CD4-positive, alpha-beta T cell treated with Interleukin-6 for 4 hours (primary cell): ENCODE results near the gene ALDH1A2.

ENCODE experiments used
- DNase-seq: peaks from one replicate; pipeline ENCODE4 v3.0.0-alpha.2; 2020; ENCODE audit warnings: mixed read lengths

Gene ALDH1A2

GRCh38 chr15:57994221-57995049 is 71.1 kb downstream of the ALDH1A2 start:
- no peak for DNase-seq

- no peak for DNase-seq
Observed at GRCh38 chr15:57993409-57994145, 71.9 kb downstream of the ALDH1A2 start.

- no peak for DNase-seq
Observed at GRCh38 chr15:57992761-57993355, 72.7 kb downstream of the ALDH1A2 start.

- no peak for DNase-seq
Observed at GRCh38 chr15:57973534-57973933, 92.0 kb downstream of the ALDH1A2 start.

- DNase-seq = no peak
Observed at GRCh38 chr15:57972864-57973263, 92.6 kb downstream of the ALDH1A2 start.

GRCh38 chr15:57969996-57970395 is 95.5 kb downstream of the ALDH1A2 start:
- DNase-seq = no peak

GRCh38 chr15:57969355-57969754 is 96.2 kb downstream of the ALDH1A2 start:
- no peak for DNase-seq

GRCh38 chr15:57962887-57963286 is 102.6 kb downstream of the ALDH1A2 start:
- no peak for DNase-seq

- no peak for DNase-seq
Observed at GRCh38 chr15:57961919-57962318, 103.6 kb downstream of the ALDH1A2 start.

- no peak for DNase-seq
Observed at GRCh38 chr15:57957113-57957512, 108.4 kb downstream of the ALDH1A2 start.

GRCh38 chr15:57953874-57954273 is 111.6 kb downstream of the ALDH1A2 start:
- DNase-seq = no peak

GRCh38 chr15:57951328-57951932 is 114.1 kb downstream of the ALDH1A2 start:
- DNase-seq = no peak

GRCh38 chr15:57950381-57950946 is 115.0 kb downstream of the ALDH1A2 start:
- no peak for DNase-seq

GRCh38 chr15:57949374-57949943 is 116.1 kb downstream of the ALDH1A2 start:
- no peak for DNase-seq

- DNase-seq = no peak
Observed at GRCh38 chr15:57948351-57949289, 116.9 kb downstream of the ALDH1A2 start.

GRCh38 chr15:57947781-57948180 is 117.7 kb downstream of the ALDH1A2 start:
- DNase-seq = no peak

GRCh38 chr15:57947282-57947681 is 118.2 kb downstream of the ALDH1A2 start:
- no peak for DNase-seq

- no peak for DNase-seq
Observed at GRCh38 chr15:57946491-57947048, 118.9 kb downstream of the ALDH1A2 start.

GRCh38 chr15:57945616-57946015 is 119.9 kb downstream of the ALDH1A2 start:
- no peak for DNase-seq

GRCh38 chr15:57943754-57944420 is 121.6 kb downstream of the ALDH1A2 start:
- DNase-seq = no peak

- no peak for DNase-seq
Observed at GRCh38 chr15:57943171-57943570, 122.3 kb downstream of the ALDH1A2 start.
